Hematopoietic multipotent progenitor cell treated with erythropoietin and hydrocortisone succinate and interleukin-3 and kit ligand, for 15 days (in vitro differentiated cells): ENCODE data around the gene SYT17.

Experiments used
- DNase-seq: peaks from one replicate; pipeline ENCODE4 v3.0.0-alpha.2; 2015; ENCODE audit warnings: low spot score

SYT17 gene

DNA sequence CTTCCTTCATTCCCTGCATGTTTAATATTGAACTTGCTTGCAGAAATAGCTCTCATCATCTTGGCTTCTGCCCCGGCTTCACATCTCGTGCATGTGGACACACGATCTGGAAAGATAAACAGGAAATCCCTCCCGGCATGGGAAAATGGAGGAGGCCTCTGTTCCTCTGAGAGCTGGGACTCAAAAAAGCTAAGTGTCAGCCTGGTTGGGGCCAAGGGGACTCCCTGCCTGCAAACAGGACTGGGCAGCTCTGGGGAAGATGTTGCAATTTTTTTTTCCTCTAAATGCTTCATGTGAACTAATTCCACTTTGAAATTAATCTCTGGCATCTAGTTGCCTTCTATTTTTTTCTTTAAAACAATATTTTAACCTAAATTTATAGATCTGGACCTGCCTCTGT is 29.4 kb upstream of the SYT17 start:
- DNase-seq = no peak

DNA sequence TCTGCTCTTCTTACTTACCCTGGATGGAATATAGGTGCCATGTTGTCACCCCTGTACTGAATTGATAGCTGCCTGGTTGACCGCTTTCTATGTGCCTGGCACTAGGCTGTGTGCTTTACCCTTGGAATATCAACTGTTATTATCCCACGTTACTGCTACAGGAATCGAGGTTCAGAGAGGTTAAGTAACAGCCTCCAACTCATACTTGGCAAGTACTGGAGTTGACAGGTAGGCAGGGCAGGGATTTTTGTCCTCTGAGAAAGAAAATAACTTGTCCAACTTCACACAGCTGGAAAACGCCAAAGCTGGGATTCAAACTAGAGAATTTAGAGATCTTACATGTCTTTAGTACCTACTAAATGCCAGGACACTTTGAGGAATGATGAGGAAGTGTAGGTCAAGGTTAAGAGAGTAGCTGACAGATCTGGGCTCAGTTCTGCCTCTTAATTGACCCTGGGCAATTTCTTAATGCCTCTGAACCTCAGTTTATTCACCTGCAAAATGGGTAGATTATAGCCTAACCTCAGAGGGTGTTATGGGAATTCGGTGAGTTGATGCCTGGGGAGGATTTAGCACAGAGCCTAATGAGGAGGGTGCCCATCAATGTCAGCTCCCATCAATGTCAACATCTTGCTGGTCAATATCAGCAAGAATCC is 28.5 kb upstream of the SYT17 start:
- no peak for DNase-seq

DNA sequence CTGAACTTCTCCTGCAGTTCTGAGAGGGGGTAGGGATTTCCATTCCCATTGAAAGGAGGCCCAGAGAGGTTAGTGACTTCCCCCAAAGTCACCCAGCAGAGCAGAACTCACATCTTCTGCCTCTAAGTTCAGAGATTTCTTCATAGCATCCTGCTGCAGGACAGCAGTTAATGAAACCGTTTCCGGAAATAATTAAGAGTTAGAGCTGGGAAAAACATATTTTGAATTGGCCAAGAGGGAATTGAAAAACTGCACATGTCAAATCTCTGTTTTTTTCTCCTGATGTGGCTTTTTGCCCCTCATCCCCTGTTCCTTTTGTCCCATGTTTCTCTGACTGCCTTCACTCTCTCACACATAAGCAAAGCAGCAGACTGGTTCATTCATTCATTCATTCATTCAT is 27.6 kb upstream of the SYT17 start:
- no peak for DNase-seq

DNA sequence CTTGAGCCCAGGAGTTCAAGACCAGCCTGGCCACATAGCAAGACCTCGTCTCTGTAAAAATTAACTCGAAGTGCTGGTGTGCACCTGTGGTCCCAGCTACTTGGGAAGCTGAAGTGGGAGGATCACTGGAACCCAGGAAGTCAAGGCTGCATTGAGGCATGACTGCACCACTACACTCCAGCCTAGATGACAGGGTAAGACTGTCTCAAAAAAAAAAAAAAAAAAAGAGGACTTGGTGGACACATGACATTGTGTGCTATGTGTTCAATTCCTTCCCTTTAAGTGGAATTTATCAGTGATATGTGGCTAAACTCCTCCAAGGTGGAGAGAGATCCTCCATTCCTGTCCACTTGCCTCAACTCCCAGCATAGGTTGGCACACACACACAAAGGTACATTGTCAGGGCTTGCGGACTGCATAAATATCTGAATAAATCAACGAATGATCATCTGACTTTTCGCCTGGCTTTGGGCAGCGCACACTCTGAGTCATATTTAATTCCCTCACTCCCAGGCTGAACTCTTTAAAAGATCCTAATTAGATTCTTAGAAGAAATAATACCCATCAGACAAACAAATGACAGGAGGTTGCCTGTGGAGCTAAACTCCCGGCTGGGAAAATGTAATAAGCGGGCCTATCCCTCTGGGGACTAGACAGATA is 25.0 kb upstream of the SYT17 start:
- no peak for DNase-seq

DNA sequence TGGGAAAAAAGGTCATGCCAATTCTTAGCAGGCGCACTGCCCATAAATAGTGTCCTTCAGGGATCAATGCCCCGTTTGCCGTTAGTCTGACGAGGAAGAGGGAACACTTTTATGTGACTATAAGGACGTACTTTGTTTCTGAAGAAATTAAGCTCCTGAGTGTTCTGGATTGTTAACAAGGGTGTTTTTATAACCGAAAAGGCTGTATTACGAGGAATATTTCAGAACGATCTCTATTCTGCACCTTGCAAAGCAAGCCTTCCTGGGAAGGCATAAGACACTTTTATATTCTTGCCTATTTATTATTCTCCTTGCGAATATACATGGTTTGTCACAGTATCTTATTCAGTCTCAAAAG is 24.5 kb upstream of the SYT17 start:
- DNase-seq = no peak

DNA sequence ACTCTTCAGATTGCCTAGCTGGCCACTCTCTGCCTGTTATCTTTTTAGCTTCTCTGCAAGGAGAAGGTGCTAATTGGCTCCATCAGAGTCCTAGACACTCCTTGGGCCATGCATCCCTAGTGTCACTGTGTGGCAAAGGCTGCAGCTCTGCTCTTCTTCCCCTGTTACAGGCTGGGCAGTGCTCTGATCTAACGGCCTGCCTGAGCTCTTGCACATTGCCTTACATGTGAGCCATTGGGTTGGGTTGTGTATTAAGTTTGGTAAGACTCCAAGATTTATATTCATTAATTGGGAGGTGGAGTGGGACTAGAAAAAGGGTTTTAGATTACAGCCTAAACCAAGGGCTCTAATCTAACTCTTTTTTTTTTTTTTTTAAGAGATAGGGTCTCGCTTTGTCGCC is 23.0 kb upstream of the SYT17 start:
- DNase-seq = no peak

DNA sequence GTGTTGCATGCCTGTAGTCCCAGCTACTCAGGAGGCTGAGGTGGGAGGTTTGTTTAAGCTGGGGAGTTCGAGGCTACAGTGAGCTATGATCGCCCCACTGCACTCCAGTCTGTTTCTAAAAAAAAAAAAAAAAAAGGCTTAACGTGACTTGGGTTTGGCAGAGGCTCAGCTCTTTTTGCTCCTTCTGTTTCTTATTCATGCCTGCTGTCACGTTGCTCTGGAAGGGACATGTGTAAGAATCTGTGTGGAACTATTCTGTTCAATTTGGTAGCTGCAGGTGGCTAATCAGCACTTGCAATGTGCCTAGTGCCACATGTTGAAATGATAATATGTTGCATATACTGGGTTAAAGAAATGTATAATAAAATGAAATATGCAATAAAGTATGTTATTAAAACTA is 20.9 kb upstream of the SYT17 start:
- no peak for DNase-seq

DNA sequence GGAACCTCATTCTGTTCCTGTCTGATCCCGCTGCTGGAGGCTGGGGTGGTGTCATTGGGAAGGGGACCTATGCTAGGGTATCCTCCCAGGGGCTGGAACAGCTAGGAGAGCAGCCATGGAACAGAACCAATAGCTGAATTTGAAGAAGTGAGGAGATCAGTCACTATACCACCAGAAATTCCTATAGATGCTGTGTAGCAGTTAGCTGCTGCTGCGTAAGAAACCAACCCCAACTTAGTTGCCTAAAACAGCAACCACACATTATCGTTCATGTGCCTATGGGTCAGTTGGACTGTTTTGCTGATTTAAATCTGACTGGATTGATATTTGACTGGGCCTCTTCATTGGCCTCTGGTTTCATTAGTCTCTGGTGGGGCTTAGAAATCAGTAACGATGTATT is 20.4 kb upstream of the SYT17 start:
- no peak for DNase-seq

DNA sequence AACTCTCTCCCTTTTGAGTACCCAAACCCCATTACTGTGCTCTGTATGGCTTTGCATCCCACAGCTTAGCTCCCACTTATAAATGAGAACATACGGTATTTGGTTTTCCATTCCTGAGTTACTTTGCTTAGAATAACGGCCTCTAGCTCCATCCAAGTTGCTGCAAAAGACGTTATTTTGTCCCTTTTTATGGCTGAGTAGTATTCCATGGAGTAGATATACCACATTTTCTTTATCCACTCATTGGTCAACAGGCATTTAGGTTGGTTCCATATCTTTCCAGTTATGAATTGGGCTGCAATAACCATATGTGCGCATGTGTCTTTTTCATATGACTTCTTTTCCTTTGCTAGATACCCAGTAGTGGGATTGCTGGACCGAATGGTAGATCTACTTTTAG is 19.9 kb upstream of the SYT17 start:
- DNase-seq = no peak

DNA sequence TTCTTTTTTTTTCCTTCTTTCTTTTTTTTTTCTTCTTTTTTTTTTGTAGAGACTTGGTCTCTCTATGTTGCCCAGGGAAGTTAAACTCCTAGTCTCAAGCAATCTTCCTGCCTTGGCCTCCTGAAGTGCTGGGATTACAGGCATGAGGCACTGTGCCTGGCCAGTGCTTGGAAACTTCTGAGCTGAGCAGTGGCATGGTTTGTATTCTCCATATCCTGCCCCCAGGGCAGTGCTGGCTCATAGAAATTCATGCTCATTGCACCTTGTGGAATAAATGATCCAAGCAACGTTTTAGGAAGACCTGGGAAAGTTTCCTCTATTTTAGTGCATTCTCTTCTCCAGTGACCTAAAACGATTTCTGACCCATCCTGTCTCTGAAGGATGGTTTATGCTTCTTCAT is 16.7 kb upstream of the SYT17 start:
- DNase-seq = no peak

DNA sequence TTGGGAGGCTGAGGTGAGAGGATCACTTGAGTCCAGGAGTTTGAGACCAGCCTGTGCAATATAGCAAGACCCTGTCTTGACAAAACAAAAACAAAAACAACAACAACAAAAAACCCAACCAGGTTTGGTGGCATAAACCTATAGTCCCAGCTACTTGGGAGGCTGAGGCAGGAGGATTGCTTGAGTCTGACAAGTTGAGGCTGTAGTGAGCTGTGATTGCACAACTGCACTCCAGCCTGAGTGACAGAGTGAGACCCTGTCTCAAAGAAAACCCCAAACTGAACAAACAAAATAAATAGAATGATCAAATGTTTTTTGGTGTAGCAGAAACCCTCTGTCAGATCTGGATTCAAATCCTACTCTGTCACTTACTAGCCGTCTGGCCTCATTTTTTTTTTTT is 16.0 kb upstream of the SYT17 start:
- DNase-seq = no peak

DNA sequence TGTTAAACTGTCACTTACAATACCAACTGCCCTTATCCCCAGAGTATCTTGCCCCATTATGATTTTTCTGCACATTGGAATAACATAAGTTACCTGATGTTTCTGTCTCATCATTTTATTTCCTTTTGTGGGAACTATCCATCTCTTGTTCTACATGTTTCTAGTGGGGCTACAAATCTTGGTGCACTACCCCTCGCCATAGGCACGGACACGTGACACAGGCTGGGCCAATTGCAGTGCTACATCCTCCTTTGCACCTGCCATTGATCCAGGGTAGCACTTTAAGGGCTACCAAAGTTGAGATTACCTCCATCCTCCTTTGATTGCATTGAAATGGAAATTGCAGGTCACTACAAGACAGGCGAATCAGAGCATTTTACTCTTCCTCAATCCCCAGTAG is 14.2 kb upstream of the SYT17 start:
- no peak for DNase-seq

DNA sequence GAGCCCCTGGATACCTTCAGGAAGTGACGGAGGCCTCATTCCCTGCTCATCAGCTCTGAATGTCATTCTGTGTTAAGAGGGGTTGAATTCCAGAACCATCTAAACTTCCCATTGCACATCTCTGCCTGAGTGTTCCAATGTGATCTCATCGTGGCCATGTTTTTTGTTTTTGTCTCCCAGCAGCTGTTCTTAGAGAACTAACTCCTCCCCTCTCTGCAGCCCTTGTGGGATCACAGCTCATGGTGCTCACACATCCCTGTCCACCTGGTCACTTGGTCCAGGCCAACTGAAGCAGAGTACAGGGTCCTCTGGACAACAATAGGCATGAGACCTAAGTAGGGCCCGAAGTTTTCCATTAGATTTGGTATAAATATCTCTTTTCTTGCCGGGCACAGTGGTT is 6.0 kb upstream of the SYT17 start:
- DNase-seq = no peak

DNA sequence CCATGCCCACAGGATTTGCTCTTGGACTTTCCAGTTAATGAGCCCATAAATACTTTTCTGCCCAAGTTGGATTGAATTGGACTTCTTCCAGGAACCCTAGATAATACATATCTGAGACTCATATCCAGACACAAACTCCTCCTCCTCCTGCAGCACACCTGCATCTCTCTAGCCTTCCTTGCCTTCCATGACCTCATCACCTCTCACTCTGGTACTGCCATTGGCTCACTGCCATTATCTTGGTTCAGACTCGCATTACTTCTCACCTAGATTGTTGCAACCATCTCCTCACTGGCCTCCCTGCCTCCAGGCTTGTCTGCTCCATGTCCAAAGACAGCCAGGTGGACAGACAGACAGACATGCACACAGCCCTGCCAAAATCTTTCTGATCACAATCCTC is 4.8 kb upstream of the SYT17 start:
- no peak for DNase-seq

DNA sequence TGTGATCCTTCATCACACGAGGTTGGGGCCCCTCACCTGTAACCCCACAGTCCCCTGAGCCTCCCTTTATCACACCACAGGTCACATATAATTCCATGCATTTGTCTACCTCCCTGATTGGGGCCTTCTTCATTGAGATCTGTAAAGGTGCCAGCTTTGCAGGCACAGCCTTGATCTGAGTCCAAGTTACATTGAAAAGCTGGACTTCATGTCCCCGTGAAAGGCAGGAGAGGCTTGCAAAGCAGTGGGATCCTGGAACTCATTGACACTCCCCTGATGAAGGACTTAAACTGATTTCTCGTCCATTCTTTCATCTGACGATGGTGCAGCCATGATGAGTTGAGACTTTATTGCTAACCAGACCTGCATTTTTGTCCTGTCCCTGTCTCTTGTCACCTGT is 3.8 kb upstream of the SYT17 start:
- DNase-seq = no peak

DNA sequence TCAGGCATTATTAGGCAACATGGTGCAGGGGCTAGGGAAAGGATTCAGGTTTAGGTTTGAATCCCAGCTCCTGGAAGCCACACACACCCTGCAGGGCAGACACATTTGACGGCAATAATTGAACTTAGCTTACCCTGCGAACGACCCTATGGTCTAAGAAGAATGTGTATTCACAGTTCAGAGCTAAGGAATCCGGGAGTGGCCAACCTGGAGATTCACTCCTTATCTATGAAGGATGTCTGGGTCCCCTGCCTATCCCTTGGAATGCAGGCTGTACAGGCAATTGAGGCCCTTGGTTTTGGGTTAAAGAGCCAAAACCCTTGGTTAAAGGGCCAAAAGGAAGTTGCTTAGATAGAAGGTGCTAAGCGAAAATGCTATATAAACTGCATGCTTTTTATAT is 2.9 kb upstream of the SYT17 start:
- DNase-seq = no peak

DNA sequence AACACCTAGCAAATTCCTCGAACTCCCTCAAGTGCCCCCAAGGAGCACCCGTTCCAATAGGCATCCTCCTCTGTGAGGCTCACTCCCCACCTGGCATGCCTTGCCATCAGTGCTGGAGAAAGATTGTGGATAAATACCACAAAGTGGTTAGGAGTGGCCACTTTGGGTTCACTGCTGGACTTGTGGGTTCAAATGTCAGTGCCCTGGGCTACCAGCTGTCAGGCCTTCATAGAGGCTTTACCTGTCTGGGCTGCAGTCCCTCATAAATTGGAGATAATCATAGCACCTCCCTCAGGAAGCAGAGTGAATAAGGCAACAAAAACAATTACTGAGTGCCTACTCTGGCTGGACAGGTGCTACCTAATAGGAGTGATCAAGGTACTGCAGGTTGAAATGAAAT is 1.5 kb upstream of the SYT17 start:
- DNase-seq = no peak

DNA sequence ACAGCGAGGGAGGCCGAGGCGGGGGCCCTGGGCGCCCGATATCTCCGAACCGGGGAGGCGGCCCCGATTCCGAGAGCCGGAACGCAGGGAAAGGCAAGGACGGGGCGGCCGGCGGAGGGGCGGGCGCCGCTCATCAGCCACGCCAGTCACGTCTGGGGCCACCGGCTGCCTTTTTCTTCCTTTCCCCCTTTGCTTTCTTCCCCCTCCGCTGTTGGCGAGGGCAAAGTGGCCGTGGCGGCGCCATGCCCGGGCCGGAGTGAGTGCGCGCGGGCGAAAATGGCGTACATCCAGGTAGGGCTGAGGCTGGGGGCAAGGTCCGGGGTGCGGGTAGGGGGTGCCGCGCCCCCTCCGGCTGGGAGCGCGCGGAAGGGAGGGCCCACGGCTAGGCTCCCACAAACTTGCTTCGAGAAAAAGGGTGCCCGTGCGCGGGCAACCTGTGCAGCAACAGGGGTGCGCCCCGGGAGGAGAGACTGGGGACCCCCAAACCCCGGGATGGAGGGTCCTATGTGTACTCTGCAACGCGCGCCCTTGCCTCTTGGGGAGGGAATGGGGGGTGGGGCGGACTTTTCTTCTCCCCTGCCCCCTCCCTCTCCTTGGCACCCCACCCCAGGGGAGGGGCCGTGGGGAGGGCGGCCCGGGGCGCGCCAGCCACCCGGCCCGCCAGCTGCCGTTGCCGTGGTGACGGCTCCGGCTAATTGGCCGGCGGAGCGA is 486 bp downstream of the SYT17 start:
- no peak for DNase-seq

DNA sequence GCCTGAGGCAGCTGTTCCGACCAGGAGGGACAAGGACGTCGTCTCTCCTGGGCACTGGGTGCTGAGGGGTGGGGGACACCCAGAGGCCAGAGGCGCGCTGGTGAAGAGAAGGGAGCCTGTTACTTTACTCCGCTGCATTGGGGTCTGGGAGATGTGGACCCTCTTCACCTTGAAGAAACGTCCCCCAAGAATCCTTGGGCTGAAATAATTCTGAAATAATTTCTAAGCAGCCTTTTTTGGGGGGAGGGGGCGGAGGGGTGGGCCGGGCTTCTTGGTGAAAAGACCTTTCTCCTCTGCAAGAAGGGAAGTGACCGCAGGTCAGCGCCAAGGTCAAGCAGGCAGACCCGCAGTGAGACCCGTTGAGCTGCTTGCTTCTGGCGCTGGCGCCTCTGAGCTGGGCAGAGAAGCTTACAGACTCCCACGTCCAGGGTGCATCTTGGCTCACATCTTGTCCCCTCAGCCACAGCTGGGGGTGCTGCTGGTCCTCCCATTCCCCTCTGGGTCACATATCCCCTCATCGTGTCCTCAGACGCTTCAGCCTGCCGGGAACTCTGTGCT is 1.1 kb downstream of the SYT17 start:
- no peak for DNase-seq

DNA sequence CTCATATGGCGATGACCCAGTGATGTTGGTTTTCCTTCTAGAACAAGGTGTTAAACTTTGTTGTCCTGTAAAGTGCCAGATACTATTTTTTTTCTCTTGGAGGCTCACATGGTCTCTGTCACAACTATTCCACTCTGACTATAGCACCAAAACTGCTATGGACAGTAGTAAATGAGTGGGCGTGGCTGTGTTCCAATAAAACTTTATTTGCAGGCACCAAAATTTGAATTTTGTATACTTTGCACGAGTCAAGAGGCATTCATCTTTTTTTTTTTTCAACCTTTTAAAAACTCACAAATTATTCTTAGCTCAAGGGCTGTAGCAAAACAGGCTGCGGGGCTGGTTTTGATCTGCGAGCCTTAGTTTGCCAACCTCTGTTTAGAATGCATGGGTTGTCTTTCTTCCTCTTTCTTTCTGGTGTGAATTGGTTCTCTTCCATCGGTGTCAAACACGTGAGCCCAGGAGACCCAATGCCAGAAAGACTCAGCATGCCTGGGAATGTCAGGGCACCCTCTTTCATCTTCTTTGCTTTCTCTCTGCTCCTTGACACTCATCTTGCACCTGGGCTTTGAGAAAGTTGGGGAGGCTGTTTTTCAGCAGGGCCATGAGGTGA is 2.1 kb downstream of the SYT17 start:
- no peak for DNase-seq

DNA sequence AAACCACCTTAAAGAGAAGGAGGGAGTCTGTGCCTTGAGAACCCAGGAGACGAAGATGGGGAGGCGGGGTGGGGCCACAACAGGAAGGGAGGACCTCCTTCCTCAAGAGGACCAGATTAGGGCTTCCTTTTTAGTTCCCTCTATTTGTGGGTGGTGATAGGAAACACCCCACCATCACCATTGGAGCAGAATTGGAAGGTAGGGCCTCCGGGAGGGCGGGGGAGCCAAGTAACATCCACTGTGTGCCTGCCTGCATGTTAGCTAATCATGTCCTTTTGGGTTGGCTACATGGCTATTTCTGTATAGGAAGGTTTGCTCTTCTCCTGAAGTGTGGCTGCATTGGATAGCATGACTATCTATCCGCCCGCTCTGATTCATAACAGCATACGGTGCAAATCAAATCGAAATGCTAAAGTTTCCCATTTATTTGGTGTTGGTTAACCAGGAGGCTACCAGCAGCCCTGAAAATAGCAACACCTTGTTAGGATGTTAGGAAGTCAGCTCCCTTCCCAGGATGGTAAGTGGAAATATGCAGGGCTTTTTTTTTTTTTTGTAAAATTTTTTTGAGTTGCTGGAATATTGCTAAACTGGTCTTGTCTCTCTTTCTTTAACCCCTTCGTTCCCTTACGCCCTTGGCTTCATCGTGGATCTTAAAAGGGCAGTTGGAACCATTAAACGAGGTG is 4.2 kb downstream of the SYT17 start:
- DNase-seq = no peak

DNA sequence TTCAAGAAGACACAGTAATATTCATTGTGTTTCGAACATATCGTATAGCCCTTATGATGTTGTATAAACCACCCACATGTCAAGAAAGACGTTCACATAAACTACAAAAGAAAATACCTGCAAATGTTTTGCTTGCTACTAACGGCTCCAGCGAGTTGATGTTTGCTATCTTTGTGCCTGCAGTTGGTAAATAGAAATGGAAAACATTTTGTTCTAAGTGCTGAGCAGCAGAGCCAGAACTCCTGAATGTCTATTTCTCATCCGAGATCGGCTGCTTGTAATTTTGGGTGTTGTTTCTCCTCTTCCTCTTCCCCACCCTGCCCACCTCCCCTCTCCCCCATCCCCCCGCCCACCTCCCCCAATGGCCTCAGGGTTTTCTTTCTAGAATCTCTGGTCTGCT is 5.0 kb downstream of the SYT17 start:
- no peak for DNase-seq
